MCF 10A (cell line): ENCODE results near the gene MIDN. TPM values are rescaled to one million over a fixed set of nuclear protein-coding genes. Genes with fewer than 3 reads are reported as not detected.
A peak's percentile ranks its signal among the peaks of the same experiment; 100 is the strongest.

ENCODE experiments used
- BruUV-seq: library from RNA; stranded (reverse); fragments of 400-500 nt; replicated peaks from 2 replicates; lab custom pipeline; 2021; lab: Mats Ljungman, UMichigan
- CTCF ChIA-PET: fragments of 300-600 bp; sonication (Branson Sonifier 250); formaldehyde crosslinking; extraction: SDS; loops from one replicate; lab custom pipeline; 2021; ENCODE audit warnings: antibody characterized with exemption, inconsistent platforms; lab: Yijun Ruan, JAX
- POLR2A ChIA-PET: fragments of 300-600, 350-650 bp; sonication (Branson Sonifier 250); formaldehyde crosslinking; extraction: SDS; loops from one replicate; lab custom pipeline; 2020; ENCODE audit warnings: antibody characterized with exemption, inconsistent platforms; lab: Yijun Ruan, JAX
- DNase-seq: peaks from one replicate; pipeline ENCODE4 v3.0.0-alpha.2; 2018; ENCODE audit not compliant: unreplicated experiment
- H3K27ac Mint-ChIP-seq: one replicate; pipeline ENCODE4 v1.8.0; 2022; ENCODE audit warnings: mild to moderate bottlenecking, low read depth, mixed read lengths; ENCODE audit not compliant: unreplicated experiment
- H3K27me3 Mint-ChIP-seq: one replicate; pipeline ENCODE4 v1.8.0; 2022; ENCODE audit warnings: mixed read lengths; ENCODE audit not compliant: insufficient read depth, unreplicated experiment
- H3K36me3 Mint-ChIP-seq: one replicate; pipeline ENCODE4 v1.8.0; 2022; ENCODE audit warnings: mild to moderate bottlenecking, moderate library complexity, mixed read lengths; ENCODE audit not compliant: insufficient read depth, unreplicated experiment
- H3K4me1 Mint-ChIP-seq: one replicate; pipeline ENCODE4 v1.8.0; 2022; ENCODE audit warnings: mixed read lengths; ENCODE audit not compliant: insufficient read depth, unreplicated experiment
- H3K4me3 Mint-ChIP-seq: one replicate; pipeline ENCODE4 v1.8.0; 2022; ENCODE audit warnings: mild to moderate bottlenecking, moderate library complexity, mixed read lengths; ENCODE audit not compliant: unreplicated experiment
- H3K9me3 Mint-ChIP-seq: one replicate; pipeline ENCODE4 v1.8.0; 2022; ENCODE audit warnings: mixed read lengths; ENCODE audit not compliant: unreplicated experiment
- CTCF ChIP-seq: fragments of 200-600 bp; IDR thresholded peaks from one replicate; pipeline ENCODE4 v1.8.0; 2022; ENCODE audit warnings: antibody characterized with exemption, mild to moderate bottlenecking; ENCODE audit not compliant: unreplicated experiment
- intact Hi-C: fragments of 100-400 bp; cut with micrococcal nuclease; formaldehyde crosslinking; loops from 2 replicates; pipeline ENCODE4 v1.14.1; 2022
- total RNA-seq: library from RNA; stranded (reverse); gene quantifications from 2 replicates; pipeline ENCODE4 v1.2.3, GENCODE V29; 2022

MIDN gene
- total RNA-seq, 1 experiment from 2014 or later, result 73.6 TPM

GRCh38 chr19:1237754-1238368, 10.5 kb upstream of the MIDN start, which contains the start of gene CBARP:
TSS of gene CBARP (minus strand) at chr19:1238005. CDS start at chr19:1236100, 1,905 bp downstream.
- ChIA-PET POLR2A (interaction anchor here (1.2 to 1.5 kb wide), 3 partner anchors 22 to 70 kb away, joined by 3 to 7 read pairs (median 3); no protein-coding TSS in a partner anchor), CTCF (interaction anchor here (0.7 to 1.2 kb wide), 2 partner anchors 31 to 68 kb away, joined by 3 read pairs; partner anchors contain the start of gene CIRBP)
- no TSS peak for BruUV-seq
- Mint-ChIP-seq H3K9me3 (no peaks in the 10 kb centered on the region), H3K27me3 (no peaks in the 10 kb centered on the region), H3K4me1 (peaks cover 6% of the 10 kb centered on the region), H3K4me3 (peak within 1 kb of the TSS; percentile 74), H3K36me3 (peaks cover 10% of the 10 kb centered on the region), H3K27ac (no peak within 1 kb of the TSS)
- DNase-seq, result no peak
- intact Hi-C loops, result no loop called here
- TF ChIP-seq CTCF, result no peak

GRCh38 chr19:1238369-1239303, 9.7 kb upstream of the MIDN start:
- H3K4me3 Mint-ChIP-seq, result peak overlapping the region; percentile 74
- no peak overlapping the region for H3K27ac Mint-ChIP-seq
- TF ChIP-seq CTCF, result no peak
- no TSS peak for BruUV-seq
- CTCF ChIA-PET, result interaction anchor here (0.6 to 1.6 kb wide), 7 partner anchors 14 to 406 kb away, joined by 3 to 7 read pairs (median 3); partner anchors contain the start of gene CIRBP
- H3K27me3 Mint-ChIP-seq, result no peaks in the 10 kb centered on the region
- DNase-seq, result no peak
- H3K4me1 Mint-ChIP-seq, result peaks cover 6% of the 10 kb centered on the region
- intact Hi-C loops, result no loop called here
- H3K36me3 Mint-ChIP-seq, result peaks cover 11% of the 10 kb centered on the region
- POLR2A ChIA-PET, result interaction anchor here (0.9 to 1.5 kb wide), 6 partner anchors 22 to 71 kb away, joined by 3 to 9 read pairs (median 4); partner anchors contain the start of genes CIRBP and FAM174C
- no peaks in the 10 kb centered on the region for H3K9me3 Mint-ChIP-seq

- TF ChIP-seq CTCF, result no peak
- BruUV-seq, result no TSS peak
- peaks cover 7% of the 10 kb centered on the region for H3K36me3 Mint-ChIP-seq
- no peaks in the 10 kb centered on the region for H3K27me3 Mint-ChIP-seq
- ChIA-PET POLR2A (interaction anchor here (1.1 to 1.2 kb wide), 3 partner anchors 30 to 136 kb away, joined by 3 to 9 read pairs (median 4); partner anchors contain the start of genes CIRBP and FAM174C), CTCF (interaction anchor here (0.6 to 2.3 kb wide), 7 partner anchors 14 to 407 kb away, joined by 3 to 9 read pairs (median 3); no protein-coding TSS in a partner anchor)
- H3K4me1 Mint-ChIP-seq, result peaks cover 6% of the 10 kb centered on the region
- intact Hi-C loops, result no loop called here
- H3K9me3 Mint-ChIP-seq, result no peaks in the 10 kb centered on the region
- no peak for DNase-seq
- H3K4me3 Mint-ChIP-seq, result peak overlapping the region; percentile 74
- no peak overlapping the region for H3K27ac Mint-ChIP-seq
Observed at GRCh38 chr19:1239420-1239795, 9.0 kb upstream of the MIDN start.
